CD4-positive, alpha-beta memory T cell (primary cell): ENCODE results near the gene MOV10. TPM values are rescaled to one million over a fixed set of nuclear protein-coding genes. Genes with fewer than 3 reads are reported as not detected.
A peak's percentile ranks its signal among the peaks of the same experiment; 100 is the strongest.
"Not testable (repeated sequence)": the region's sequence is repeated elsewhere in the genome, so short reads cannot be mapped to it uniquely, and the experiment has no call there.

Experiments
- CTCF ChIA-PET: fragments of 350-600 bp; sonication (Branson Sonifier 250); formaldehyde crosslinking; loops from one replicate; lab custom pipeline; 2021; ENCODE audit warnings: inconsistent platforms; ENCODE audit not compliant: partially characterized antibody; lab: Charles Lee
- POLR2A ChIA-PET: fragments of 350-600 bp; sonication (Branson Sonifier 250); formaldehyde crosslinking; loops from one replicate; lab custom pipeline; 2021; ENCODE audit not compliant: partially characterized antibody; lab: Charles Lee
- DNase-seq, 5 donors: peaks; one replicate each; pipeline versions ENCODE4 v3.0.0 to v3.0.0-alpha.2; 2020 to 2022; ENCODE audit warnings: mixed read lengths in 1 of 5
- H3K27ac ChIP-seq: one replicate; pipeline ENCODE4 v1.7.0; 2013; ENCODE audit warnings: low read depth, low read length
- H3K27me3 ChIP-seq: 2 replicates; pipeline ENCODE4 v1.7.0; 2013; ENCODE audit warnings: mild to moderate bottlenecking, low read length, moderate library complexity; ENCODE audit not compliant: insufficient read depth
- H3K36me3 ChIP-seq: 2 replicates; pipeline ENCODE4 v1.7.0; 2013; ENCODE audit warnings: mild to moderate bottlenecking, low read length, moderate library complexity; ENCODE audit not compliant: insufficient read depth
- H3K4me1 ChIP-seq: 2 replicates; pipeline ENCODE4 v1.7.0; 2013; ENCODE audit warnings: mild to moderate bottlenecking, low read length, moderate library complexity; ENCODE audit not compliant: insufficient read depth
- H3K4me3 ChIP-seq, 2 donors: one replicate each; pipeline ENCODE4 v1.7.0; 2013; ENCODE audit warnings: low read length in 2 of 2, mild to moderate bottlenecking in 1 of 2
- H3K9me3 ChIP-seq, 2 donors: one replicate each; pipeline ENCODE4 v1.7.0; 2013; ENCODE audit warnings: low read length in 2 of 2, control low read depth in 1 of 2; ENCODE audit not compliant: control insufficient read depth in 1 of 2
- H3K27ac Mint-ChIP-seq, 7 donors: one replicate each; pipeline ENCODE4 v1.8.0; 2020 to 2021; ENCODE audit warnings: mixed read lengths in 7 of 7, mild to moderate bottlenecking in 6 of 7, inconsistent platforms in 3 of 7, moderate library complexity in 3 of 7
- H3K27me3 Mint-ChIP-seq, 2 donors: one replicate each; pipeline ENCODE4 v1.8.0; 2020 to 2021; ENCODE audit warnings: mixed read lengths in 2 of 2
- H3K36me3 Mint-ChIP-seq, 2 donors: one replicate each; pipeline ENCODE4 v1.8.0; 2020 to 2021; ENCODE audit warnings: mixed read lengths in 2 of 2, inconsistent platforms in 1 of 2, mild to moderate bottlenecking in 1 of 2
- H3K4me1 Mint-ChIP-seq, 4 donors: one replicate each; pipeline ENCODE4 v1.8.0; 2020 to 2021; ENCODE audit warnings: mixed read lengths in 4 of 4, mild to moderate bottlenecking in 1 of 4
- H3K4me3 Mint-ChIP-seq, 8 donors: one replicate each; pipeline ENCODE4 v1.8.0; 2020 to 2021; ENCODE audit warnings: mixed read lengths in 8 of 8, mild to moderate bottlenecking in 7 of 8, moderate library complexity in 6 of 8, inconsistent platforms in 3 of 8
- H3K9me3 Mint-ChIP-seq, 8 donors: one replicate each; pipeline ENCODE4 v1.8.0; 2020 to 2021; ENCODE audit warnings: mixed read lengths in 8 of 8, mild to moderate bottlenecking in 5 of 8, inconsistent platforms in 3 of 8, moderate library complexity in 1 of 8
- intact Hi-C: fragments of 100-400 bp; cut with micrococcal nuclease; formaldehyde crosslinking; loops from one replicate; pipeline ENCODE4 v1.15.1; 2023
- polyA plus RNA-seq, 2 donors: library from polyadenylated mRNA; unstranded; fragments of 300-500 nt; fragmentation: Illumina TruSeq; gene quantifications; one replicate each; pipeline ENCODE4 v1.2.3, GENCODE V29; 2021
- total RNA-seq, 2 experiments: library from RNA; stranded (reverse); gene quantifications; one replicate each; pipeline ENCODE4 v1.2.3, GENCODE V29; 2021

Gene MOV10
- total and polyA plus RNA-seq, 4 experiments from 2014 or later: 21.8 to 96.1 (median 67.1) TPM

DNA sequence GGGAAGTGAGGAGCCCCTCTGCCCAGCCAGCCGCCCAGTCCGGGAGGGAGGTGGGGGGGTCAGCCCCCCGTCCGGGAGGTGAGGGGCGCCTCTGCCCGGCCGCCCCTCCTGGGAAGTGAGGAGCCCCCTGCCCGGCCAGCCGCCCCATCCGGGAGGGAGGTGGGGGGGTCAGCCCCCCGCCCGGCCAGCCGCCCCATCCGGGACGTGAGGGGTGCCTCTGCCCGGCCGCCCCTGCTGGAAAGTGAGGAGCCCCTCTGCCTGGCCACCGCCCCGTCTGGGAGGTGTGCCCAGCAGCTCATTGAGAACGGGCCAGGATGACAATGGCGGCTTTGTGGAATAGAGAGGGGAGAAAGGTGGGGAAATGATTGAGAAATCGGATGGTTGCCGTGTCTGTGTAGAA lies 34.0 kb upstream of the MOV10 start:
- H3K9me3 Mint-ChIP-seq, intact Hi-C loops, H3K27me3 Mint-ChIP-seq, H3K27ac ChIP-seq, H3K4me3 ChIP-seq, CTCF ChIA-PET, DNase-seq, H3K36me3 ChIP-seq, H3K9me3 ChIP-seq, H3K27ac Mint-ChIP-seq, H3K4me3 Mint-ChIP-seq, H3K27me3 ChIP-seq, POLR2A ChIA-PET: not testable (repeated sequence)
- H3K4me1 ChIP-seq: peaks cover 65% of the 10 kb centered on the region
- H3K36me3 Mint-ChIP-seq: peaks cover 12 to 32% of the 10 kb centered on the region in 2 donors
- peaks cover 31 to 66% (median 45%) of the 10 kb centered on the region in 4 donors for H3K4me1 Mint-ChIP-seq

- Mint-ChIP-seq H3K4me1 (peaks cover 27 to 61% (median 40%) of the 10 kb centered on the region in 4 donors), H3K36me3 (peaks cover 19 to 46% of the 10 kb centered on the region in 2 donors), H3K9me3 (no peaks in the 10 kb centered on the region), H3K4me3 (peak overlapping the region in 1 of 8 donors; percentile 12), H3K27ac (peak overlapping the region in 4 of 7 donors; percentile 7 to 57 (median 44)), H3K27me3 (no peaks in the 10 kb centered on the region)
- CTCF ChIA-PET: no interaction called here
- no peak for DNase-seq
- no peak overlapping the region for H3K4me3 ChIP-seq
- no peaks in the 10 kb centered on the region for H3K9me3 ChIP-seq
- no peaks in the 10 kb centered on the region for H3K27me3 ChIP-seq
- POLR2A ChIA-PET: no interaction called here
- H3K36me3 ChIP-seq: no peaks in the 10 kb centered on the region
- H3K27ac ChIP-seq: no peak overlapping the region
- intact Hi-C loops: no loop called here
- peaks cover 58% of the 10 kb centered on the region for H3K4me1 ChIP-seq
Observed at GRCh38 chr1:112643080-112643479, 31.4 kb upstream of the MOV10 start.

DNA sequence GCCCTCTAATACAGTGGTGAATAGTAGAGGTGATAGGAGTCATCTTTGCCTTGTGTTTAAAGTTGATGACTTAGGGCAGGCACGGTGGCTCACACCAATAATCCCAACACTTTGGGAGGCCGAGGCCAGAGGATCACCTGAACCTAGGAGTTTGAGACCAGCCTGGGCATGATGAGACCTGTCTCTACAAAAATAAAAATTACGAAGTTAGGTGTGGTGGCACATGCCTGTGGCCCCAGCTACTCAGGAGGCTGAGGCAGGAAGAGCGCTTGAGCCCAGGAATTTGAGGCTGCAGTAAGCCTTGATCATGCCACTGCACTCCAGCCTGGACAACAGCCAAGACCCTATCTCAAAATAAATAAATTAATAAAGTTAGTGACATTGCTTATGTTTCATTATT lies 28.2 kb upstream of the MOV10 start:
- no peaks in the 10 kb centered on the region for H3K9me3 Mint-ChIP-seq
- Histone ChIP-seq H3K27me3 (no peaks in the 10 kb centered on the region), H3K27ac (no peak overlapping the region), H3K4me3 (no peak overlapping the region), H3K4me1 (peaks cover 51% of the 10 kb centered on the region), H3K36me3 (peaks cover 26% of the 10 kb centered on the region), H3K9me3 (no peaks in the 10 kb centered on the region)
- intact Hi-C loops: no loop called here
- POLR2A ChIA-PET: interaction anchor here (1.4 kb wide), 1 partner anchor 28 kb away, joined by 8 read pairs; the partner anchor contains the start of gene ST7L
- DNase-seq: no peak
- peaks cover 43 to 68% of the 10 kb centered on the region in 2 donors for H3K36me3 Mint-ChIP-seq
- peaks cover 28 to 58% (median 45%) of the 10 kb centered on the region in 4 donors for H3K4me1 Mint-ChIP-seq
- peak overlapping the region in 2 of 7 donors; percentile 24 to 69 for H3K27ac Mint-ChIP-seq
- CTCF ChIA-PET: no interaction called here
- peak overlapping the region in 2 of 8 donors; percentile 31 to 43 for H3K4me3 Mint-ChIP-seq
- H3K27me3 Mint-ChIP-seq: no peaks in the 10 kb centered on the region

- Histone ChIP-seq H3K36me3 (peaks cover 28% of the 10 kb centered on the region), H3K27ac (no peak overlapping the region), H3K9me3 (no peaks in the 10 kb centered on the region), H3K4me1 (peaks cover 11% of the 10 kb centered on the region), H3K27me3 (no peaks in the 10 kb centered on the region), H3K4me3 (no peak overlapping the region)
- H3K36me3 Mint-ChIP-seq: peaks cover 47 to 62% of the 10 kb centered on the region in 2 donors
- no peaks in the 10 kb centered on the region for H3K27me3 Mint-ChIP-seq
- H3K4me3 Mint-ChIP-seq: no peak overlapping the region
- POLR2A ChIA-PET: interaction anchor here (1.1 to 2.2 kb wide), 3 partner anchors 21 to 33 kb away, joined by 3 to 8 read pairs (median 8); partner anchors contain the start of gene ST7L
- CTCF ChIA-PET: interaction anchor here (1.4 to 2.0 kb wide), 3 partner anchors 22 to 64 kb away, joined by 4 read pairs; partner anchors contain the start of gene PPM1J
- H3K9me3 Mint-ChIP-seq: no peaks in the 10 kb centered on the region
- peak overlapping the region; percentile 6 to 93 (median 32) for H3K27ac Mint-ChIP-seq
- peaks cover 15 to 30% (median 22%) of the 10 kb centered on the region in 4 donors for H3K4me1 Mint-ChIP-seq
- intact Hi-C loops: no loop called here
- no peak for DNase-seq
Observed at GRCh38 chr1:112651205-112651604, 23.3 kb upstream of the MOV10 start.

- CTCF ChIA-PET: no interaction called here
- Mint-ChIP-seq H3K36me3 (peaks cover 57 to 80% of the 10 kb centered on the region in 2 donors), H3K27me3 (no peaks in the 10 kb centered on the region), H3K4me3 (no peak overlapping the region), H3K9me3 (peaks cover 0 to 2% (median 0%) of the 10 kb centered on the region in 8 donors), H3K4me1 (peaks cover 12 to 35% (median 19%) of the 10 kb centered on the region in 4 donors), H3K27ac (peak overlapping the region in 5 of 7 donors; percentile 14 to 68 (median 62))
- H3K4me3 ChIP-seq: no peak overlapping the region
- H3K27ac ChIP-seq: no peak overlapping the region
- intact Hi-C loops: no loop called here
- H3K27me3 ChIP-seq: no peaks in the 10 kb centered on the region
- H3K4me1 ChIP-seq: peaks cover 14% of the 10 kb centered on the region
- peaks cover 61% of the 10 kb centered on the region for H3K36me3 ChIP-seq
- no peak for DNase-seq
- POLR2A ChIA-PET: interaction anchor here (0.7 to 3.3 kb wide), 2 partner anchors 9 to 48 kb away, joined by 3 to 11 read pairs; partner anchors contain the start of gene MOV10
- H3K9me3 ChIP-seq: no peaks in the 10 kb centered on the region
Observed at GRCh38 chr1:112665857-112666256, 8.6 kb upstream of the MOV10 start.

DNA sequence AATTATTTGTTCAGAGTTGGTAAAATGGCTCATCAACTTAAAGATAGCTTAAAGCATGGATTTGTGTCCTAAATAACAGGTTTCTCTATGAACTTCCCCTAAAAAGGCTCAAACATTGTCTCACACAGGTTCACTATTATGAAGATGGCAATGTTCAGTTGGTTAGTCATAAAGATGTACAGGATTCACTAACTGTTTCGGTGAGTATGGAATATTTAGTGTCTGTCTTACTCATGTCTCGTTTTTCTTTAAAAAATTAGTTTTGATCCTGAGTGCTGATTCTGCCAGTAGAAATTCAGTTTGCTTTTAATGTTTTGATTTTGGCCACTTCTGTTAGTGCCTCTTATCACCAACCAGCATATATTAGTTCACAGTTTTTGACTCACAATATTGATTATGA lies 7.5 kb upstream of the MOV10 start:
- H3K36me3 ChIP-seq: peaks cover 53% of the 10 kb centered on the region
- no peaks in the 10 kb centered on the region for H3K9me3 Mint-ChIP-seq
- H3K27ac Mint-ChIP-seq: peak overlapping the region; percentile 49 to 93 (median 70)
- DNase-seq: no peak
- peaks cover 12 to 35% (median 19%) of the 10 kb centered on the region in 4 donors for H3K4me1 Mint-ChIP-seq
- H3K4me1 ChIP-seq: peaks cover 14% of the 10 kb centered on the region
- CTCF ChIA-PET: no interaction called here
- no peak overlapping the region for H3K4me3 Mint-ChIP-seq
- no peaks in the 10 kb centered on the region for H3K9me3 ChIP-seq
- no peaks in the 10 kb centered on the region for H3K27me3 ChIP-seq
- intact Hi-C loops: no loop called here
- H3K4me3 ChIP-seq: no peak overlapping the region
- POLR2A ChIA-PET: no interaction called here
- peaks cover 55 to 79% of the 10 kb centered on the region in 2 donors for H3K36me3 Mint-ChIP-seq
- H3K27ac ChIP-seq: no peak overlapping the region
- no peaks in the 10 kb centered on the region for H3K27me3 Mint-ChIP-seq

- no peaks in the 10 kb centered on the region for H3K9me3 Mint-ChIP-seq
- no peak overlapping the region for H3K27ac ChIP-seq
- H3K27ac Mint-ChIP-seq: peak overlapping the region in 4 of 7 donors; percentile 67 to 93 (median 74)
- POLR2A ChIA-PET: interaction anchor here (0.6 to 2.0 kb wide), 5 partner anchors 21 to 1909 kb away, joined by 3 to 10 read pairs (median 3); partner anchors contain the start of genes BCAS2, PPM1J and ST7L
- no peak overlapping the region for H3K4me3 ChIP-seq
- H3K9me3 ChIP-seq: no peaks in the 10 kb centered on the region
- no peaks in the 10 kb centered on the region for H3K27me3 ChIP-seq
- no peaks in the 10 kb centered on the region for H3K27me3 Mint-ChIP-seq
- CTCF ChIA-PET: interaction anchor here (1.2 to 4.6 kb wide), 6 partner anchors 11 to 170 kb away, joined by 3 to 27 read pairs (median 4); partner anchors contain the start of gene PPM1J
- no peak for DNase-seq
- H3K36me3 ChIP-seq: peaks cover 29% of the 10 kb centered on the region
- H3K4me1 Mint-ChIP-seq: peaks cover 32 to 63% (median 48%) of the 10 kb centered on the region in 4 donors
- no peak overlapping the region for H3K4me3 Mint-ChIP-seq
- intact Hi-C loops: no loop called here
- H3K36me3 Mint-ChIP-seq: peaks cover 36 to 54% of the 10 kb centered on the region in 2 donors
- peaks cover 44% of the 10 kb centered on the region for H3K4me1 ChIP-seq
Observed at GRCh38 chr1:112672009-112672408, 2.5 kb upstream of the MOV10 start.
